HG03280 (cell line): ENCODE results near the gene MYO18A.

Experiments
- ATAC-seq: cut with Tn5 transposase; IDR thresholded peaks from one replicate; pipeline ENCODE4 v1.9.1; 2021; ENCODE audit warnings: mild to moderate bottlenecking, moderate library complexity; ENCODE audit not compliant: unreplicated experiment

The MYO18A gene

DNA sequence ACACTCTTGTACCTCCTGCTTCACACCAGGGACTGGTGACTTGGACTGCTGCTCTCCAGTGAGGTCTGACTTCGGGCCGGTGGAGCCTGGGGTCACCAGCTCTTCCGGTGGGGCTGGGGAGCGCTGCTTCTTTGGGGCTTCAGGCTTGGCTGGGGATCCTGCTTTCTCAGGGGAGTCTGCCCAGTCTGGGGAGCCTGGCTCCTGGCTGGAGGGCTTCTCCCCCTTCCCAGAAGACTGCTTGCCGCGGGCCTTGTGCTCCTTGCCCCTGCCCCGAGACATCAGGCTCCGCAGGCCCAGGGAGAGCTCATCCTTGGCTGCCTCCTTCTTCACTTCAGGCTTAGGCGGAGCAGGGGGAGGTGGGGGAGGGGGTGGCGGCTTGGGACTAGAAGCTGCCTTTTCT, 52.4 kb downstream of the MYO18A start:
- no peak for ATAC-seq

DNA sequence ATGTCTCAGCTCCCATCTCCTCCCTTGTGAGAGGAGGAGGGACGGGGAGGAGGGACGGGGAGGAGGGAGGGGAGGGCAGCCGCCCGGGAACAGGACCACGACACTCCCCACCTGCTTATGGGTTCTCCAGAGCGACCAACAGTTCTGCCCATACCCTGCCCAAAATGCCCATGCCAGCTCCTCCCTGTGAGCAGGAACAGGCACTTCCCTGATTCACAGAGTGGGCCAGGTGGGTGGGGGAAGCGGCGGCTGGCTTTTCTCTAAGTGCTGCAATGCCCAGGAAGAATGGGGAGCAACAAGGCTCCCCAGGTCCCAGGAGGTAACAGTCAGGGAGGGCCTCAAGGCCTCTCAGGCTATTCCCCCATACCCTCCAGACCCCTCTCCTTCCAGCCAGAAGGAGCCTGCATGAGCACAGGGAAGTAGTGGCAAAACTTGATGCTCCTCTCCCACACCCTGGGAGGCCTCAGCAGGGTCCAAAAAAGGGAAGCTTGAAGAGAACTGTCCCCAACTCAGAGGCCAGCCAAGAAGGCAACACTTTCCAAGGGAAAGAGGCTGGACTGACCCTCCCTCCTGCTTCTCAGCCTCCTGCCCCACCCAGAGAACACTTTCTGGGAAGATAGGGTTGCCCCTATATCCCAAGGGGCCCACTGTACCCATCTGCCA, 53.8 kb downstream of the MYO18A start:
- ATAC-seq = no peak

DNA sequence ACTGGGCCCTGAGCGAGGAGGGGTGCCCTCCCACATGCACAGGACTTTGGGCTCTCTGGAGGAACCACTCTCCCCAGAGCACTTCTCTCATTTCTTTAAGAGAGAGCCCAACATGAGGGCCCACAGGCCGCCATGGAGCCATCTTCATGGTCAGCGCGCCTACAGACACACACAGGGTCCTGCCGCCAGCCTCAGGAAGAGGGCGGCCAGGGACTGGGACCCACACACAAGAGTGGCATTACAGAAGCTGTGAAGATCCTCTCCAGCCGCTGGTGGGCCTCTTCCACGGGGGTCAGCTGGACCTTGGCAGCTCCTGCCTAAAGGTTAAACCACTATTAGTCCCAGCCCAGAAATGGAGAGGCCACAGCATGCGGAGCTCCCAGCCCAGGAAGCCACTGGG, 54.5 kb downstream of the MYO18A start:
- ATAC-seq = no peak

DNA sequence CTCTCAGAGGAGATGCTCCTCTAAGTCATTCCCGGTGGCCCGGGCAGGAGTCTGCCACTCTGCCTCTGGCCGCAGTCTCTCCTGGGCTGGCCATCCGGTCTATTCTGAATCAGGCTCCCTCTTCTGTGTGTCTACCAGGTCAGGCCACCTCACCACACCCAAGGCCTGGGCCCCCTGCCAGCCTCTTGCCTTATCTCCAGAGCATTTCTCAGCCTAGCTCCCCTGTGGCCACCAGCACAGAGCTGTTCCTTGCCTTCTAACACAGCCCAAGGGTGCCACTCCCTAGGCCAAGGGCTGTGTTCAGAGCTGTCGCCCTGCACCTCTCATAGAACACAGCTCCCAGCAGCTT, 55.3 kb downstream of the MYO18A start:
- ATAC-seq = no peak

DNA sequence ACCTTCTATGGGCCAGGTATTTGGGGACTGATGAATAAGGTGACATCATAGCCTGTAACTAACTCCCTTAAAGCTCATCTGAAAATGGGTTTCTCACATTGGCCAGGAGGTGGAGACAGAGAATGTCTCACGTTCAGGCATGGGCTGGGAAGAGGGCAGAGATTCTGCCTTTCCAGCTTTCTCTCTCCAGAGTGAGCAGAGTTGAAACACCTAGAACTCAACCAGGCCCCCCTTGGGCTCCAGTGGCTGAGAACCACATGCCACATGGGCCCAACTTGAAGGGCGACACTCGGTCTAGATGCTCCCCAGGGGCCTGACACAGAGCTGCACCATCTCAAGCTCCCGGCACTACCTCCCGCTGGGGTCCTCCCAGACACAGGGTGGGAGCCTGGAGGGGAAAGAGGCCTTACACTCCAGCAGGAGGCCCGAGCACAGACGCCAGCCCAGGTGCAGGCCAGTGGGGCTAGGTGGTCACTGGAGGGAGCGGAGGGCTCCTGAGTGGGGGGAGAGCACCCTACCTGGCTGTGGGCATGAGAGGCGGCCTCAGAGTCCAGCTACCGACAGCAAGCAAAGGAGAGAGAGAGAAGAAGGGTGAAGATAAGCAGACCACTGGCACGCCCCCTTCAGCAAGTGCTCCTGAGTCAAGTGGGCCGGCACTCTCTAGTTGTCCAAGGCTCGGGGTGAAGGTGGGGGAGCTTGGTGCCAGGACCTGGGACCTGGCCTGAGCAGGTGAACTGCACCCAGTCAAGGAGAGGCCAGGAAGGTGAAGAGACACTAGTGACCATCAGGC, 55.9 kb downstream of the MYO18A start:
- no peak for ATAC-seq

DNA sequence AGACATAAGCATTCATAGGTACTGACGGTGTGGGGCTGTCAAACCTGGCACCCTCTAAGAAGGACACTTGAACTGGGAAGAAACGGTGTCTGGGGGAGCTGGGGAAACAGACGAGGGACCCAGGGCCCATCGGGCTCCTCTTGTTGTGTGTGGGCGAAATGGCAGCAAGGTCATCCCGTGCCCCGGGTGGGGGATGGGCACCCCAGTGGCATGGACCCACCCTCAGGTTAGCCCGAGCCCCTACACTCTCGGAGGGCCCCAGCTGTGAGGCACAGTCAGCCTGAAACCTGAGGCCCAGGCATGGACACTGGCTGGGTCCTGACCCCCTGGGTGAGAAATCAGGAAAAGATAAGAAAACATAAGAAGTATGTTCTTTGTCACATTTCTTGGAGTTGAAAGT, 57.1 kb downstream of the MYO18A start:
- ATAC-seq = no peak

DNA sequence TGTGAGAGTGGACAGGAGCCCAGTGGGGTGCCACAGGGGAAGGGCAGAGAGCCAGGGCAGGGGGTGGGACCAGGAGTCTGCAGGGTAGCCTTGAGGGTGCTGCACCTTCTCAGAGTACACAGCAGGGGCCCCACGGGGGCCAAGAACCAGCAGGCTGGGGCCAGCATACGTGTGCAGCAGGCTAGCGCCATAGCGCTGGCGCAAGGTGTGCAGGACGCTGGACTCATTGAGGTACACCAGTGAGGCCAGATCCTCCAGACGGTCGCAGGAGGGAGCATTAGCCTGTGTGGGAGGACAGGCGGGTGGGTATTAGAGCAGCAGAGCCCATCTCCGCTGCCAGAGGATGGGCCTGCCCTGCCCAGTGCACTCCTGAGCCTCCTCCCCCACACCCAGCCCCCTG, 58.8 kb downstream of the MYO18A start:
- no peak for ATAC-seq

DNA sequence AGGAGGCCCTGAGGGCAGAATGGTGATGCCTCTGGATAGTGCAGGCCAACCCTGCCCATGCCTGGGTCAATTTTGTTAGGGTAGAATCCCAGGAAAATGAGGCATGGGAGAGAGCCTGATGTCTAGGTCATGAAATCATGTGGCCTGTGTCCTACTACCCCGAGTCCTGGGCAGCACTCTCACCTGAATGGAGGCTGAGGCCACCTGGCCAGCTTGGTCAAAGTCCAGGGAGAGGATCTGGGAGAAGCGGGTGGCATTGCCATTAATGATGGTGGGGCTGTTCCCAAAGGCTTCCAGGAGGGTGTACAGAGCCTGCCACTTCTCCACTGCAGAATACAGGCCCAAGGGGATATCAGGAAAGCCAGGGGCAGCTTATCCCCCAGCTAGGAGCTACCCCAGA, 59.8 kb downstream of the MYO18A start:
- ATAC-seq = no peak

DNA sequence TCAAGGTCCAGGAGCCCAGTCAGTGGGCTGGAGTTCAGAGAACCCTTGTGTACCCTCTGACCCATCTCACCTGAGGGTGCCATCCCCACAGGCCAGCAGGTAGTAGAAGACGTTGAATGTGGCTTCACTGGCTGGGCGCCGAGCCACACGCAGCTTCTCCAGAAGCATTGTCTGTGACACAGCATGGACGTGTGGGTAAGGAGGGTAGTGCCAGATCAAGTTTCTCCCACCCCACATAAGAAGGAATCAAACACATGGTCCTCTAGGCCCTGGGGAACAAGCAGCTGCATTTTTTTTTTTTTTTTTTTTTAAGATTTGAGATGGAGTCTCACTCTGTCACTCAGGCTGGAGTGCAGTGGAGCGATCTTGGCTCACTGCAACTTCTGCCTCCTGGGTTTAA, 60.9 kb downstream of the MYO18A start:
- no peak for ATAC-seq

DNA sequence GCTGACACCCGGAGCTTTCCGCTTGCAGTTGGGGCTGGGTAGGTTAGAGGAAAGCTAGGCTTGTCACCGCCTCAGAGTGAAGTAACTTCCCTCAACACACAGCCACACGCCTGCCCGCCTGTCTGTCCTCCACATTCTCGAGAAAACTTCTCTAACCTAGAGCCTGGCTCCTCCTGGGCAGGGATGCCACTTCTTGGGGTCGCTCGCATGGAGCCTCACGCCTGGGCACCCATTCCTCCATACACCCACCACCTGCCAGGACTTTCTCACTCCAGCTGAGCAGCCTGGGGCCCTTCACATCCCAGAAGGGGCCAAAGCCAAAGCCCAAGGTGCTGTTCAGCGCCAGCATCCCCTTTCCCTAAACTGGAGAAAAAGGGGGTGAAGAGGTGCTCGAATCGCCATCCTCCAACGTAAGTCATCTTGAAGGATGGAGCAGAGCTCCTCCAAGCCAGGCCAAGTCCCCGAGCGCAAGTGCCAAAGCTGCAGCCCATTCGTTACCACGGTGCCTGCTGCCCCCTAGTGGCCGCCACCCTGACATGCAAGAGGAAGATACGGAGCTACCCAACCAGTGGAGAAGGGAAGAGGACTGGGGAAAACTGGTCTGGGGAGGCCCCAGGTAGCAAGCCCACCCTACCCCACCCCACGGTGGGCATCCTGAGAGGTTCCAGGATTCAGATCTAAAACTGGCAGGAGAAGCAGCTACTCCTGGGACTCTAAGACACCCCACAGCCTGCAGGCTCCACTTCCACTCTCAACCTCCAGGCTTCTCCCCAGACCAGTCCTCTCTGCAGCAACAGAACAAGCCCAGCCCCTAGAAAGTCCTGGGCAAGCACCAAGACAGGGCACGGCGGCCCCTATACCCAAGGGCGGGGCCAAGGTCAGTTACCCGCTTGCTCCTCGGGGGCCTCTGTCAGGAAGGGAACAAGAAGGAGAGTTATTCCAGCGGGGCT, 63.1 kb downstream of the MYO18A start:
- ATAC-seq = no peak

DNA sequence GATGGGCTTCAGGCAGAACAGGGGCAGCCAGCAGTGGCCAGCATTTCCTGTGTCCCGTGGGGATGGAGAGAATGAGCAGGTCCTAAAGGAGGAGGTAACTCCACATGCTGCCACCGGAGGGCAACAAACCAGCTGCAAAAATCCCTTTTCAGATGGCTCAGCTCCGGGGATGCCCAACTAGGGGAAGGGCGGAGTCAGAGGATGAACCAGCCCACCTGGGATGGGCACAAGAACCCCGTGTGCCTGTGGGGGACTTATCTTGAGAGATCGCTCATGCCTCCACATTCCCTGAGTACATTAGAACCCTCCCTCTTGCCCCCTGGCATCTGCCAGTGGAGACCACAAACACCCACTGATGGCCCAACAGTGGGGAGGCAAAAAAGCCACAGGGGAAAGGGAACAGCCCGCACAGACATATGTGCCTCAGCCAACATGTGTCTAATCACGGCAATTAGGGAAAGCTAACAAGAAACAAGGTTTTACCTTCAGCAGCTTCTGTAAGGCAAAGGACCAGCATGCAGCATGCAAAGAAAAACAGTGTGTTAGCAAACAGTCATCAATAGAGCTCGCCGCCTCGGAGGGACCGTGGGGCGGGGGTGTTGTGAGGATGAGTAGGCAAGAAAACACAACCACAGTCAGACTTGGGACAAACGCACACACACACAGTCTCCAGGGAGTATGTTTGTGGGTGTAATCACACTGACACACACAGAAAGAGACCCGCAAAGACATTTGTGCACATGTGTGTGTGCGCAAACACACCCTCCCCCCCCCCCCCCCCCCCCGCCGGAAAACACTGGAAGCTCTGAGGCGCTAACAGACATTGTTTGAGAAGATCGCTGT, 64.0 kb downstream of the MYO18A start:
- ATAC-seq = no peak

DNA sequence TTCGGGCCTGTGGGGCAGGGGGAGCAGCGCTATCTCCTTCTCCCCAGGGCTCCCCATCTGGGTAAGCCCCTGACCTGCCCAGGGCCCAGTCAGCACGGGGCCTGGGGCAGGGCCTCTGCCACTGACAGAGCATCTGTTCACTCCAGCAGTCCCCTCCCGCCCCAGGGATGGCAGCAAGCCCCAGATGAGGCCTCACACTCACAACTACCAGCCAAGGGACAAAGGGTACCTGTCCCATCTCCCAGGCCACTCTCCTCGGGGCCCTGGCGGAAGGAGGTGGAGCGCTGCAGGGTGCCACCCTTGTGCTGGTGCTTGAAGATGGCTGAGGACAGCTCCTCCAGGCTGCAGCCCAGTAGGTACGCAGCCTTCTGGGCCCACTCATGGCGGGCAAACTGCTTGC, 64.8 kb downstream of the MYO18A start:
- no peak for ATAC-seq

DNA sequence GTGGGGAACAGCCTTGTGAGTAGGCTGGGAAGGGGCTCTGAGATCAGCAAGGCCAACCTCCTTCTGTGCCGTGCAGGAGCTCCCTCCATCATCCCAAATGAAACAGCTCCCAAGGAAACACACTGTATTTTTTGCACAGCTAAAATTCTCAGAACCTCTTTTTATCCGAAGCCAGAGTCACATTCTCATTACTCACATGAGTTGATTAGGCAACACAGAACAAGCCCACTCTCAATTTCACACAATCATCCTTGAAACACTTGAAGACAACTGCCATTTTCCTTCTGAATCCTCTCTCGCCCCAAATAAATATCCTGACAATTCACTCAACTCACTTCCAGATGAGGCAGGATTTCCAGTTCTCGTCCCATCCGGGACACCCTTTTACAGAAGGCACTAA, 66.1 kb downstream of the MYO18A start:
- ATAC-seq = no peak

DNA sequence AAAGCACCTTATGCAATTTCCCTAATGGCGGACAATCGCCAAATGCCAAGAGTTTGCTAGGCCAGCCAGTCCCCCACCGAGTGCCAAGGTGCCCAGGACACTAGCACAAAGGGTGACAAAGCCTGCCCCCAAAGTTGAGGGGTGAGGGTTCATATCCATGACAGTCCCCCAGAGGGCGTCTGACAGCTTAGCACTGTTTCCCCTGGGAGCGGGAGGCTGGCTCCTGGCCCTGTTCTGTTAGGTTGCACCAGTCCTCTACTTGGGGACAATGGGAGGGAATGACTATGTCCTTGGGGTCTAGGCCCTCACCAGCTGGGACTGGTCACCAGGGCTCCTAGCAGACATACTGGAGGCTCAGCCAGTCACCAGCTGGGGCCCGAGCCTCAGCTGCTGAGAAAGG, 66.9 kb downstream of the MYO18A start:
- ATAC-seq = no peak

DNA sequence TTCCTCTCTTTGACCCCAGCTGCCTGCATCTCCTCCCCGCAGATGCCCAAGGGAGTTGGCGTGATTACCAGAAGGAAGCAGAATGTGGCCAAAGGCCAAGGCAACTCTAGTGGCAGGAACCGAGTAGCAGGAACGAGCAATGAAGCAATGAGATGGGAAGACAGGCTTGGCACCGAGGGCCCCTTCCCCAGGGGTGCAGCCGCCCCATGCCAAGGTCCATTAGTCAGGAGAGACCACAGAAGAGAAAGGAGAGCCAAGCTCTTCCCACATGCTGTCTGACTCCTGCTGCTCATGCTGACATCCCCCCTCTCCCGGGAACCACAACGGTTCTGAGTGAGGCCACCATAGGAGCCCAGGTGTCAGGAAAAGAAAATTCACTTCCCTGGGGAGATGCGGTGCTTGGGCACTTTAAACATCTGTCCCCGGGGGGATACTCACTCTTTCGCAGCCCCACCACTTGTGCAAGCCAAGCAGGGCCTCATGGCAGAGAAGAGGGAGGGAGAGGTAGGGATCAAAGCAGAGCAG, 67.4 kb downstream of the MYO18A start:
- no peak for ATAC-seq

DNA sequence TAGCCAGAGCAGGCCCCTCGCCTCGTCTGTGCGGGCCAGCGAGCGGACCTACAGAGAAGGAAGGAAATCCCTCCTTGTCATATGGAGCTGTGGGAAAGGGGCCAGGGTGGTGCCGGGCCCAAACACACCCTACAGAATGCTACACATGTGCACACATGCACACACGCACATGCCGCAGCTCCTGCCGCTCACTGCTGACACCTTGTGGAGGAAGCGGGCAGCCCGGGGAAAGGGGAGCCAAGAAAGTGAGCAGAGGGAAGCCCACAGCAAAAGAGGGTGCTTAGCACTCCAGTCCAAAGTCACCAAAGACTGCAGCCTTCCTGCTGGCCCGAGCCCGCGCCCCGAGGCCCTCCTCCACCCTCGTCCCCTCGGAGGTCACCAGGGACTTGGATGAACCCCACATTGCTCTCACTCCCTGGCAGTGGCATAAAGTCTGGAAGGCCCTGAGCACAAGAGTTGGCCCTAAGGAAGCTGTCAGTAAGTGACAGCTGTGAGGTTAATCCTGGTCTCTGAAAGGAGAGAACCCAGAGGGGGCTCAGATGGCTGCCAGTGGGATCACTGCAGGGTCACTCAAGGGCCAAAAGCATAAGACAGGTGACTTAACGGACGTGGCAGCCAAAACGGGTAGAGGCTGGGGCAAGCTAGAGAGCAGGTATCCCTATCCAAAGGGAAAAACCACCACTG, 68.2 kb downstream of the MYO18A start:
- no peak for ATAC-seq

DNA sequence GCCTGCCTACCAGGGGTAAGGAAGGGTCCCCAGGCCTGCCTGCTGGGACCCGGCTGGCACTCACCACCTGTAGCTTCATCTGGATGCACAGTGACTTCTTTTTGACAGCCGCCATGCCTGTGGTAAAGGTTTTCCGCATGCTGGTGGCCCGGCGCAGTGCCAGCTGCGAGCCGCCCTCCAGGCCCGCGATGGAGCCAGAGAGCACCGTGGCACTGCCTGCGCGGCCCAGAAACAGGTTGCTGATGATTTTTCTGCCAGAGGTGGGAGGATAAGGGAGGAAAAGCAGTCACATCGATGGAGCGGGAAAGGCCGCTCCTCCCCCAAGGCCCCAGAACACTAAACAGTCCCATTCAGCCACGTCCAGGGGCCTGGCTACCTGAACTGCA, 69.8 kb downstream of the MYO18A start:
- no peak for ATAC-seq

DNA sequence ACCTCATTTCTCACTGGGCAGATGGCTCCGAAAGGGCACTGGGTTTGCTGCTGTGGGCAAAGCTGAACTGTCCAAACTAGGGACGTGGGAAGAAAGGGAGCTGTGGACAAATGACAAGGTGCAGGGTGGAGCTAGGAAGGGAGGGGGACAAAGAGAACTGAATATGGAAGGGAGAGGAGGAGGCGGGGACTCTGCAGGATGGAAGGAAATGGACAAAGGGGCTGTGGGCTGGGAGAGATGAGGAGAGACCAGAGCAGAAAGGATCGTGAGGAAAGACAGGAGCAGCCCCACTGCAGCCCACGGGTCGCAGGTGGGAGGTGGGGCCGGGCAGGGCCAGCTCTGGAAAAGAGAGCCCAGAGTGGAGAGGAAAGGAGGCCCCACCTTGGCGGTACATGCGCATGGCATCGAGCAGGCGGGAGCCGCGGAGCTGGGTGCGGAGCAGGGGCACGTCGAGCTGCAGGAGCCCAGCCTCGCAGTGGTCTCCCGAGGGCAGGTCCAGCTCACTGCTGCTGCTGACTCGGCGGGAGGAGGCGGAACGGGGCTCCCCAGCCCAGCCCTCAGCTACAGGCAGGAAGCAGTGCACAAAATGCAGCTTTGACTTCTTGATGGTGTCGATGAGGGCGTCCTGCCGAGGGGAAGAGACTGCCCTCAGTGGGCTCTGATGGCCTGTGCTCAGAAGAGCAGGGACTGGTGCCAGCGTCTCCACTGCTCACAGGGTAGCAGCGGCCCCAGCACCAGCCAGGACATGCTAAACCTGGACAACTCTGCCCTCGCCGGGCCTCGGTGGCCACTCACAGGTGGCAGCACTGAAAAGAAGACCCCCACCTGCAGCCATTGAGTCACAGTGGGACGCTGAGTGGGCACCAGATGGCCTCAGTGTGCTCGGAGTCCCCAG, 70.5 kb downstream of the MYO18A start:
- no peak for ATAC-seq
